Activated T-helper 1 cell treated with anti-CD3 and anti-CD28 coated beads, Interleukin-2, amount 50 U/mL, for 16 hours (primary cell): ENCODE measurements around the gene RPAIN.

Source experiments
- DNase-seq, 2 donors: peaks; one replicate each; pipeline ENCODE4 v3.0.0-alpha.2; 2020; ENCODE audit warnings: low read depth in 1 of 2, low spot score in 1 of 2

RPAIN gene, protein sequence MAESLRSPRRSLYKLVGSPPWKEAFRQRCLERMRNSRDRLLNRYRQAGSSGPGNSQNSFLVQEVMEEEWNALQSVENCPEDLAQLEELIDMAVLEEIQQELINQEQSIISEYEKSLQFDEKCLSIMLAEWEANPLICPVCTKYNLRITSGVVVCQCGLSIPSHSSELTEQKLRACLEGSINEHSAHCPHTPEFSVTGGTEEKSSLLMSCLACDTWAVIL

DNA sequence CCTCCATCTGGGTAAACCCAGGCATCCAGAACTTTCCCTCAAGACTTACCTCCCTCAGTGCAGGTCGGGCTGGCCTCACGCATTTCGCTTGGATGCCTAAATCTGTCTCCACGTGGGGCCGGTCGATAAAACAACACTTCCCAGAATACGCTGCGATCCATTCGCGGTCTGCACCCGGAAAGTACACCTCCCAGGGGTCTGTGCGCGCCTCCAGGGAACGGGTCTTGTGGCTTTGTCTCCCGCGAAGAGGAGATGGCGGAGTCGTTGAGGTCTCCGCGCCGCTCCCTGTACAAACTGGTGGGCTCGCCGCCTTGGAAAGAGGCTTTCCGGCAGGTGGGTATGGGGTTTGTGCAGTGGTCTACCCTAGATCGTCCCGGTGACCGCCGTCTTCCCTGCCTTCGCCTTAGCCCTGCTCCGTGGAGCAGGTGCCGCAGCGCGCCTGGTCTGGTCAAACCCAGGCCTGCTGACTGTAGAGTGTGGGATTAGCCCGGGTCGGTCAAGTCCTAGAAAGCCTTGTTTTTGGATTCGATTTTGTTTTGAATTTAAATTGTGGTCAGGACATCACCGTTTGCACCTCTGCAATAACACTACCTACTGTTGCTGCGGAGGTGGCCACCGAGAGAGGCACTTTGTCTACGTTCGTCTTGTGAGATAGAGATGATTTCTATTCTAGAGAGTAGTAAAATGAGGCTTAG, at the start of gene RPAIN:
Gene RPAIN (plus strand): TSS at position 224 of the 695 bp plus-strand sequence. CDS start 29 bp downstream, at position 253.
- peak; percentile 74 to 78 for DNase-seq

DNA sequence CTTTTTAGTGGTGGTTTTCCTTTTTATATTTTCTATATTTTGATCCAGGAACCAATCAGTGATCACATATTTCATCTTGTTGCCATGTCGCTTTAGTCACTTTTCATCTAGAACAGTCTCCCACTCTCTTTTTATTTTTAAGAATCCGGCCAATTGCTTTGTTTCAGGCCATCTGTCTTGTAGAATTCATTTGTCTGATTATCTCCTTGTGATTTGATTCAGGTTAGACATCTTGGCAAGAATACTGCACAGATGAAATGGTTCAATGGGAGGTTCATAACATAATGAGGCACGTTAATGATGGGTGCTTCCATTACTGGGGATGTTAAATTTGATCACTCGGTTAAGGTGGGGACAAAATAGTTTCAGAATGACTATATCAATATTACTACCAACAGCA, 49.6 kb upstream of the RPAIN start:
- DNase-seq, result no peak

DNA sequence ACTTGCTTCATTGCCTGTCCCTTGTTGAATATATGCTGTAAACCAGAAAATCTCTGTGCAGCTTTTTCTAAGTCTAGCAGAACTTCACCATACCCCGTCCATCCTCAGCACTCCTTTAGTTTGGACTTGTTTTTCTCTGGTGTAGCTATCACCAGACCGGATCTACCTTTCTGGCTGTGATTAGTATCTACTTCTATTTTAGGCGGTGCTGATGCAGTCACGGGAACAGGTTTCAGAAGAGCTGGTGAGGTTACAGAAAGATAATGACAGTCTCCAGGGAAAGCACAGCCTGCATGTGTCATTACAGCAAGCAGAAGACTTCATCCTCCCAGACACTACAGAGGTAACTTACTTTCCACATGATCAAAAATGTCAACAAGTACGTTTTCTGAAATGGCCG, 46.9 kb upstream of the RPAIN start:
- DNase-seq, result no peak

DNA sequence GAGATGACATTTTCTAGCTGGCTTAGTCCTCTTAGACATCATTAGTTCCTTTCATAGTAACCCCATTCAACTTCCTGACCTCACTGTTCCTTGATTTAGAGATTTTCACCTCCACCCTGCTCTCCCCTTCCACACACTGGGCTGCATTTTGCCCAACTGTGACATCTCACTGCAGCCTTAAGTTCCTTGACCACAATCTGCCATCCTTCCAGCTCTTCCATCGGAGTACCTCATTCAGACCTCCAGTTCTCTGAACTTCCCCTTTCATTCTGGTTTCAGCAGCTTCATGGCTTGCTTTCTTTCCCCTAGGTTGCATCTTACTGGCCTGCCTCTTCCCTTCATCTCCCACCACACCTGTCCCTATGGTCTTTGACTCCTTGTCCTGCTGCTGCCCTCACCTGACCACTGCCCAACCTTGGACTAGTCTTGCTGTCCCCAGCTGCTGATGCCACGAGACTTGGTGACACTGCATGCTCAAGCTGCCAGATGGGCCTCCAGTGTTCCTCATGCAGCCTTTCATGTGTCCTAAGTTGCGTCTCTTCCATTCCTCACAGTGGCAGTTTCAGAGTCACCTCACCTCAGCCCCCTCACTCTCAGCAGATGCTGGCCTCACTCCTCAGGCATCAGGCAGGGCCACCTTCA, 41.3 kb upstream of the RPAIN start:
- no peak for DNase-seq

DNA sequence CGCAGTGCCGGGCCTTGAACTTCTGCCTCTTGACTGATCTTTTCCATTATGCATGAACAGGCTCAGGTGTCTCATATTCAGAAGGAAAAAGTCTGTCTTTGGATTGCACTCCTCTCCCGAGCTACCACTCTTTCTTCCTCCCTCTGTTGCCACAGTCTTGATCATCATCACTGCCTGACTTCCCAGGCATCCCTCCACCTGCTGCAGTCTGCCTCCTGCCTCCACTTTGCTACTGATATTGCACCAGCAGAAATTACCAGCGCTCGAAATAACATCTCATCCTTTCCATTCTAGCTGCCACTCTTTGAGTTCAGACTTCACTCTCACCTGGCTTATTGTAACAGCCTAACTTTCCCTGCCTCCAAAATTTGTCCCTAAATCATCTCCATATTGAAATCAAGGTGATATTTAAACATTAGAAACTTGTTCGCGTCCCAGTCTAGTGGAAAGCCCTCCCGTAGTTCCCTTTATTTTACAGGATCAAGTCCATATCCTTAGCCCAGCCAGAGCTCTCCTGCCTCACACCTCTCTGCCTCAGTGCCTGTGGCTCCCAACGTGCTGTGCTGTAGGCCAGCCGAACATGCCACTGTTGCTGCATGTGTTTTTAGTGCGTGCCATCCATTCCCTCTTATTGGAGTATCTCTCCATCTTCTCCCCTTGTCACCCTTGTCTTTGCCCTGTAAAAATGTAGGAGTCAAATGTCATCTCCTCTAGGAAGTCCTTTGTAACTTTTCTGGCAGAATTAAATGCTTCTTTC, 40.5 kb upstream of the RPAIN start:
- no peak for DNase-seq

DNA sequence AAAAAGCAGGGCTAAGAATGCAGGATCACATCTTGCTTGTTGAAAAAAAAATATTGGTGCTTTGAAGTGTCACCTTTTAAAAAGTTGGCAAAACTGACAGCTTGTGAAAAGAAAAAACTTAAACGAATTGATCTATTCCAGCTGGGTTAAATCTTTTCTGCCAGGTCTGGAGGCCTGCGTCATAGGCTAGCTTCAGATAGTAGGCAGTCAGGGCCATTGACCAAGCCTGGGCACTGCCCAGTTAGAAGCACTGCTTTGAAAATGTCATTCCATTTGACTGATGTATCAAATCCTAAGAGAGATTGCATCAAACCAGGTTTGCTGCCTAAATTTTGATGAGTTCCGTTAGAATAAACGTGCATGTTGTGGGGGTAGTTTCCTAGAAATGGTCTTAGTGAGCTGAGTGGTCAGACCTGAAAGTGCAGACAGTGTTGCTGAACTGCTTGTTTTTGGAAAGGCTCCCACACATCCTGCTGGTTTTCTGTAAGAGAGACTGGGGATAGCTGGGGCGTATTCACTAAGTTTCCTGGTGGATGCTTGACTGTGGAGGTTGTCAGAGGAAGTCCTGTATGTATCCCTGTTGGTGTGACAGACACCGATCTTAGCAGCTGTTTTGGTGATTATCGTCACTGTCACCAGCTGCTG, 39.4 kb upstream of the RPAIN start:
- DNase-seq, result no peak

DNA sequence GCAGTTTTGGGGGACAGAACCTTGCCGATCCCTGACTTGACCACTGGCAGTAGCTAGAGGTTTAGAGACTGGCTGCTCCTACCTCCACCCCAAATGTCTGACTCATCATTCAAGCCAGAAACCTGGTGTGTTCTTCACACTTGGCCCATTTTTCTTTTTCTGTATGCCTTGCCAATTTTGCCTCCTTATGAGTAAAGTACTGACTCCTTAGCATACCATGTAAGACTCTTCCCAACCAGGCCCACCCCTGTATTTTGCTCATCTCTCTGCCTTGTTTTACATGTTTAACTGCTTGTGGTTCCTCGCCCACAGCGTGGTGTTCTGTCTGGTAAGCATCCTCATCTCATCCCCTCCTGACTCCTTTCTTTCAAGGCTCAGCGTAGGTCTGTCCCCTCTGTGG, 38.4 kb upstream of the RPAIN start:
- no peak for DNase-seq

DNA sequence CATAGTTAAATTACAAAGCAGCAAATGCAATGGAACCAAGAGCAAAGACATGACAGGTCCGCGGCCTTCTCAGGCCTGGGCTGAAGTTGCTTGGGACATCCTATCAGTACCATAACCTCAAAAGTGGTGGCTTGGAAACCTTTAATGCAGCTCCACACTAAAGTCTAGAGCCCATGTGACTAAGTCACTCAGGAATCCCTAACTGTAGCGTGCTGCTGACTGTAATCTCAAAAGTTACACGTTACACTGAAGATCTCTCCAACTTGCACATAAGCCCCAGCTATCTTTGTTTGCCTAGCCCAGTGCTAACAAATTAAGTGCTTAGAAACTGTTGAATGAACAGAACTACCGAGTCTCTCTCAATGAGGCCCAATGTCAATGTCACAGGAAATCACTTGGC, 28.3 kb upstream of the RPAIN start:
- DNase-seq, result no peak

DNA sequence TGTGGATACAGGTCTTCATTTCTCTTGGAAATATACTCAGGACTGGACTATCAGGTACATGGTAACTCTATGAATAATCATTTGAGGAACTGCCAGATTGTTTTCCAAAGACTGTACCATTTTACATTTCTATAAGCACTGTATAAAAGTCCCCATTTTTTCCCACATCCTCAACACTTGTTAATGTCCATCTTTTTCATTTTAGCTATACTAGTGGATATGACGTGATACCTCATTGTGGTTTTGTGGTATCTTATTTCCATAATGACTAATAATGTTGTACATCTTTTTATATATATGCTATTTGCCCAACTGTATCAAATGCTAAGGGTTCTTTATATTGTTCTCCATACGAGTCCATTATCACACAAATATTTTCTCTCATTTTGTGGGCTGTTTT, 23.4 kb upstream of the RPAIN start:
- DNase-seq, result no peak

DNA sequence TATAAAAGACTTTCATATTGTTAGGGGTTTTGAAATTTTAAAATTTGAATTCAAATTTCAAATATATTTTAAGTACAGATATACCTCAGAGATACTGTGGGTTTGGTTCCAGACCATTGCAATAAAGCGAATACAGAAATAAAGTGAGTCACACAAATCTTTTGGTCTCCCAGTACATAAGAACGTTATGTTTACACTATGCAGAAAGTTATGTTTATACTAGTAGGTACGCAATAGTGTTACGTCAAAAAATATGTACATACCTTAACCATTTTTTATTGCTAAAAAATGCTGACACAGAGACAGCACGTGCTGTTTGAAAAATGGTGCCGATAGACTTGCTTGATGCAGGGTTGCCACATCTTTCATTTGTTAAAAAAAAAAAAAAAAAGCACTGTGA, 20.2 kb upstream of the RPAIN start:
- DNase-seq, result no peak

DNA sequence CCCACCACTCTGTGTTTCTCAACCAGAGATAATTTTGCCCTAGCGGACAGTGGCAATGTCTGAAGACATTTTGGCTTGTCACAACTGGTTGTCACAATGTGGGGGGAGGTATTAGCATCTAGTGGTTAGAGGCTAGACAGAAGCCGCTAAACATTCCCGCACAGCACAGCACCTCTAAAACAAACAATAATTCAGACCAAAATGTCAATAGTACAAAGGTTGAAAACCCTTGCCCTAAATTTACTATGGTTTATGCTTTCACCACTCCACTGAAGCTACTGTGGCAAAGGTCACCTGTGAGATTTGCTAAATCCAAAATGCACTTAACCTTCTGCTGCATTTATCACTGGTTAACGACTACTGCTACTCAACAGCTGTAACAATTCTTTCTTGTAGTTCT, 14.6 kb upstream of the RPAIN start:
- no peak for DNase-seq

DNA sequence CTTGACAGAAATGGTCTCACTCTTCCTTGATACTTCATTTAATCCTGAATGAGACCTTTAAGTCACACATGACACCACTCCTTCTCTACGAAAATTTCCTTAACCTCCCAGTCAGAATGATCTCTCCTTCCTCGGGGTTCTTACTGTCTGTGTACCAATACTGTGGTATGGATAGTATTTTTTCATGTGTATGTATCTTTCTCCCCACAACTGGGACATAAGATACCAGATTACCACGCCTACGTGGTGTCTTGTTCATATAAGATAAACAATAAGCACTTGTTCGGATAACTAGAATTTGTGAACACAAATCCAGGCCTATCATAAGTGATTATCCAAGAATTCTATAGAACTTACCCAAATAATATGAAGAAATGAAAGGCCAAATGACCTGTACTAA, 11.8 kb upstream of the RPAIN start:
- DNase-seq, result no peak

DNA sequence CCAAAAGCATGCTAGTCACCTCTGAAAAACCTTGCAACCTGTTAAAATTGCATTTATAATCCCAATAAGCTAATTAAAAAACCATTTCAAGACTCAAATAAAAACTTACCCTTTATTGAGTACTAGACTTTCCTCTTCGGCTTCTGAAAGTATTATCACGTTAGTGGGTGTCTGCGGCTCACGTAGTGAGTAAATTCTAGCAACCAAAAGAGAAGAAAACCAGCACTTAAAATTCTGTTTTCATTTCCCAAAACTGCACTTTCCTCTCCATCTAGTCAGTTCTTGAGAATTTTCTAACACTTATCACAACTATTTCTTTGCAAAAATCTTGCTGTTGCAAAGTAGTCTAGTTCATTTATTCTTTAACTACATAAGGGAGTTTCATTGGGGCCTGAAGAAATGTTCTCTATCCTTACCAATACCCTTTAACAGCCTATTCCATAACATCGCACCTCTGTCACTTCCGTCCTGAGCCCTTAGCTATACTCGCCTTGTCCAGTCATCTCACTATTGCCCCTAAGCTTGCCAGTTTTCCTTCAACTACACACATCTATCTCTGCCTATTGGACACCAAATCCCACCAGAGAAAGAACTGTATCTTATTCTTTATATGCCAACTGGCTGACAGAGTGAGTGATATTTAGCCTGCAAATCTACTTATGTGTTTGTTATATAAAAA, 9.2 kb upstream of the RPAIN start:
- DNase-seq, result no peak

DNA sequence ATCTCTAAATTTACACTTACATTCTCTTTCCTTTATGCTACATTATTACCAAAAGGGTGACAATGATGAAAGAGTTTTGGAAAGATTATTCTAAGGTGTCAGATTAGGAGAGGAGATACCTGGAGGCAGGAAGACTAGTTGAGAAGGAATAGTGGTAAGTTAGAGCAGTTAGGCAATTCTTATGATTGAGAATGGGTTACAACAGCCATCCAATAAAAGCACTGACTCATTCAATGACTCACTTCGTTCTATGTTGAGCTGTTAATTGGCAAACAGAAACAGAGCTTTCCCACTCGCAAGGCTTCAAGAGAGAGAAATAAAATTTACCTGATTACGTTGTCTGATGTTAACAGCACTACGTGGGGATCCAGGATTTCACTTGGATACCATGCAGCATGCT, 6.3 kb upstream of the RPAIN start:
- DNase-seq, result no peak

DNA sequence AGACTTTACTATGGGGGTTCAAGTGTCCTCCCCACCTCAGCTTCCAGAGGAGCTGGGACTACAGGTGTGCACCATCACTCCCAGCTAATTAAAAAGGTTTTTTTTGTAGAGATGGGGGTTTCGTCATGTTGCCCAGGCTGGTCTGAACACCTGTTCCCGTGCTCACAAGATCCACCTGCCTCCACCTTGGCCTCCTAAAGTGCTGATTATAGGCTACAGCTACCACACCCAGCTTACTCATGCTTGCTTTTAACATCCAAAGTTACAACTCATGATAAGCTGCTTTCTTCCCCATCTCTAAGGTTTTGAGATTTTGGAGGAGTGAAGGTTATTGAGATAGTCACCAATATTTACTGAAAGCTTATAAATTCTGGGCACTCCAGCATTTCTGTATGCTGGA, 3.1 kb upstream of the RPAIN start:
- no peak for DNase-seq

DNA sequence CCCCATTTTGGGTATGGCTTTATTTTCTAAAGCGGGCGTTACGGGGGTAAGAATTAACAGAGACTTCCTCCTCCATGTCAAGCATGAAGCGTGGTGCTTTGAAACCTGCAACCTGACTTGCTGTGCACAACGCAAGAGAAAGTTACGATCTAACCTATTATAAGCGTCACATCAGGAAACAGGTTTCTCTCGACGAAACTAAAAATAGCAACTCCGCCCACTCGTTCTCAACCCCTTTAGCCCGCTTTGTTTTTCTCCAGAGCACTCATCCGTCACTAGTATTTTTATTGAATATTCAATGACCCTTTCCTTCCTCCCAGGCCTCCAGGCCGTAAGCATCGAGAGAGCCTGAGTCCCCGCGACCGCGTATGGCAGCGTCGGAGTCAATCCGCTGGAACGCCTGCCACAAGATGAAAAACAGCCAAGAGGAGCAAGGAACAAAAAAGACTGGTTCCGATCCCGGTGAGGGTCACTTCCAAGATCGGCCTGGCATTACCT, 1.1 kb upstream of the RPAIN start:
- DNase-seq, result peak in 1 of 2 donors; percentile 51

DNA sequence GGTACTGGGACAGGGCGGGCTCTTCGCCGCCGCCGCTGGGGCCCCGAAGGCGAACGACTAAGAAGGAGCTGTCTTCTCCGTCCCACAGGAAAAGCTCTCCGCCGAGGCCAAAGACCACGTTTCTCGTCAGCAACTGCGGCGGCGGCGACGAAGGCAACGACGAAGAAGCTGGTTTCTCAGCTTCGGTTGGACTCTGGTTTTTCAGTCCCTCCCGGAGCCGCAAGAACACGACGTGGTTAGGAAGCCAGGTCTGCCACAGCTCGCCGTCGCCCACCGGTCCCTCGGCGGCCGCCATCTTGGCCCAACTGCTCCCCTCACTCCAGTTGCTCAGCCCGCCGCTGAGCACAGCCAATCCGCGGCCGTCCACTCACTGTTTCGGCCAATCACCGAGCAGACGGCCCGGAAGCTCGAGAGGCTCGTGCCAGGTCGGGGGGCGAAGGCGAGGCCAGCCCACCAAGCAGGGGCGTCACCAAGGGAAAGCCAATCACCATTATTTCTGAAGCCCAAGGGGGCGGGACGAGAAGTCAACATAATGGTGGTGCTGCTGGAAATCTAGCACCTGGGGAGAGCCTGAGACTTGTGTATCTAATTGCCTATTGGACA, 525 bp upstream of the RPAIN start, which contains the start of gene NUP88:
Gene NUP88 (minus strand): TSS at position 307 of the 603 bp plus-strand sequence. CDS start 12 bp downstream, at position 295.
- peak; percentile 82 to 94 for DNase-seq

DNA sequence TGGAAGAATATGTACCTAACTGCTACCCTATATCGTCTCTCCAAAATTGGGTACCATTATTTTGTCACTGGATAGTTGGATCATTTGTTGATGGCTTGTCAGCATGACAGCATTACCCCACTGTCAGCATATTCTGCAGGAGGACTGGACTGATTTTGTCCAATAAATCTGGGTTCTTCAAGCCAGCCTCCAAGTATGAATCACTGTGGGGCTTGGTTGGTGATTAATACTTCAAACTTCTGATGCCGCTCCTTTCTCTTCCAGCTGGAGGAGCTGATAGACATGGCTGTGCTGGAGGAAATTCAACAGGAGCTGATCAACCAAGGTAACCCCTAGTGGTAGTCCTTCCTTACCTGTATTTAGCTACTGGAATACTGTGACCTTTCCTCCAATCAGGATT, 2.5 kb downstream of the RPAIN start:
- no peak for DNase-seq

DNA sequence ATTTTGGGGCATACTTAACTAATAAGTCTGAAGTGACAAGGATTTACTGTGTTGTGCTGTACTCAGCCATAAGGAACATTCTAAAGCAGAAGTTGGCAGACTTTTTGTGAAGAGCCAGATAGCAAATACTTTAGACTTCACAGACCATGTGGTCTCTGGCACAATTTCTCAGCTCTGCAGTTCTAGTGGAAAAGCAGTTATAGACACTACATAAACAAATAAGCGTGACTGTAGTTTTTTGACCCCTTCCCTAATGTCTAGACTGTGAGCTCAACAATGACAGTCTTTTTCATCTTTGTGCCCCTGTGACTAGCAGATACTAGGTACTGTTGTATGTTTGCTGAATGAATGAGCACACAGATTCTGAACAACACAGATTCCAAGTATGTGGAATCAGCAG, 4.9 kb downstream of the RPAIN start:
- DNase-seq, result no peak

DNA sequence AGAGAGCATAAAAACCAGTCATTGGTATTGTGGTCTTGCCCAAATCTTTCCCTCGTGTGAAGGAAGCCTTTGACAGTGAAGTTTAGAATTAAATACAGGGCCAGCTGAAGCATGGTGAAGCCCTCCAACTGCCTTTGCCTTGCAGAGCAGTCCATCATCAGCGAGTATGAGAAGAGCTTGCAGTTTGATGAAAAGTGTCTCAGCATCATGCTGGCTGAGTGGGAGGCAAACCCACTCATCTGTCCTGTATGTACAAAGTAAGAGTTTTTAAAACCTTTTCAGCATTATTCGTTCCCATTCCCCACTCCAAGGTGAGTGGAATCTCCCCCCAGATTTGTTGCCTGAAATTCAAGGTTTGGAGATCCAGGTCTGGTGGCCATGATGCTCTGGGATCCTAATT, 5.8 kb downstream of the RPAIN start:
- DNase-seq, result no peak
